Measurements from ENCODE around the gene KLHL41. TPM values are rescaled to one million over a fixed set of nuclear protein-coding genes. Genes with fewer than 3 reads are reported as not detected.
"Not testable (repeated sequence)": the region's sequence is repeated elsewhere in the genome, so short reads cannot be mapped to it uniquely, and the experiment has no call there.

Gene KLHL41
- polyA plus RNA-seq, 1 donor (not counting 4 experiments of a cell fraction or from before 2014, with no cell fraction given) = 0.24 TPM

DNA sequence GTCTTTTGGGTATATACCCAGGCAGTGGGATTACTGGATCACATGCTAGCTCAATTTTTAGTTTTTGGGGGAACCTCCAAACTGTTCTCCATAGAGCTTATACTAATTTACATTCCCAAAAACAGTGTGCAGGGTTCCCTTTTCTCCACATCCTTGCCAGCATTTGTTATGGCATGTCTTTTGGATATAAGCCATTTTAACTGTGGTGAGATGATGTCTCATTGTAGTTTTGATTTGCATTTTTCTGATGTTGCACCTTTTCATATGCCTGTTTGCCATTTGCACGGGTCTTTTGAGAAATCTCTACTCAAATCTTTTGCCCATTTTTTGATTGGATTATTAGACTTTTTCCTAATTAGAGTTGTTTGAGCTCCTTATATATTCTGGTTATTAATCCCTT, 56.2 kb downstream of the KLHL41 start:
- dilution Hi-C loops (cut with MboI; ENCODE audit: extremely low pct_ligation_motif_present, low sequenced_read_pairs) = no loop called here
- no peaks in the 10 kb centered on the region for H3K27me3 ChIP-seq (ENCODE audit: control insufficient read depth, extremely low read depth, insufficient read depth, low read length)
- H3K4me3 ChIP-seq (ENCODE audit: control insufficient read depth in 2 of 3, extremely low read depth in 1 of 3, insufficient read depth in 2 of 3, low read depth in 1 of 3, low read length in 3 of 3) = no peak overlapping the region
- no peaks in the 10 kb centered on the region for H3K36me3 ChIP-seq (ENCODE audit: control insufficient read depth in 2 of 2, extremely low read depth in 1 of 2, insufficient read depth in 2 of 2, low read length in 2 of 2)
- FAIRE-seq (peak; percentile 72), DNase-seq (ENCODE audit: low read depth, low spot score) (no peak)
- no peaks in the 10 kb centered on the region for H3K9me3 ChIP-seq (ENCODE audit: control insufficient read depth, low read depth, low read length)
- peaks cover 12% of the 10 kb centered on the region for H3K79me2 ChIP-seq (ENCODE audit: control insufficient read depth, insufficient read depth, low read length)
- no peaks in the 10 kb centered on the region for H3K9me1 ChIP-seq (ENCODE audit: control insufficient read depth, extremely low read depth, insufficient read depth, low read length)
- H4K20me1 ChIP-seq (ENCODE audit: control insufficient read depth, extremely low read depth, insufficient read depth, low read length) = no peaks in the 10 kb centered on the region
- TF ChIP-seq, protein P1, sequence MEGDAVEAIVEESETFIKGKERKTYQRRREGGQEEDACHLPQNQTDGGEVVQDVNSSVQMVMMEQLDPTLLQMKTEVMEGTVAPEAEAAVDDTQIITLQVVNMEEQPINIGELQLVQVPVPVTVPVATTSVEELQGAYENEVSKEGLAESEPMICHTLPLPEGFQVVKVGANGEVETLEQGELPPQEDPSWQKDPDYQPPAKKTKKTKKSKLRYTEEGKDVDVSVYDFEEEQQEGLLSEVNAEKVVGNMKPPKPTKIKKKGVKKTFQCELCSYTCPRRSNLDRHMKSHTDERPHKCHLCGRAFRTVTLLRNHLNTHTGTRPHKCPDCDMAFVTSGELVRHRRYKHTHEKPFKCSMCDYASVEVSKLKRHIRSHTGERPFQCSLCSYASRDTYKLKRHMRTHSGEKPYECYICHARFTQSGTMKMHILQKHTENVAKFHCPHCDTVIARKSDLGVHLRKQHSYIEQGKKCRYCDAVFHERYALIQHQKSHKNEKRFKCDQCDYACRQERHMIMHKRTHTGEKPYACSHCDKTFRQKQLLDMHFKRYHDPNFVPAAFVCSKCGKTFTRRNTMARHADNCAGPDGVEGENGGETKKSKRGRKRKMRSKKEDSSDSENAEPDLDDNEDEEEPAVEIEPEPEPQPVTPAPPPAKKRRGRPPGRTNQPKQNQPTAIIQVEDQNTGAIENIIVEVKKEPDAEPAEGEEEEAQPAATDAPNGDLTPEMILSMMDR (optimal IDR thresholded peaks at IDR 0.05 in 1 of 3, IDR thresholded peaks at IDR 0.05 in 1 of 3, conservative IDR thresholded peaks at IDR 0.05 in 1 of 3; ENCODE audit: extremely low read depth in 1 of 3, insufficient read depth in 2 of 3, low read length in 3 of 3) = no peak
- TF ChIP-seq EZH2 (IDR thresholded peaks at IDR 0.05; ENCODE audit: low read length) = no peak
- no peak overlapping the region for H3K9ac ChIP-seq (ENCODE audit: control insufficient read depth, extremely low read depth, insufficient read depth, low read length)
- H3K4me1 ChIP-seq (ENCODE audit: control insufficient read depth, extremely low read depth, insufficient read depth, low read length) = peaks cover 8% of the 10 kb centered on the region
- H2AFZ ChIP-seq (ENCODE audit: control insufficient read depth, low read length) = peak overlapping the region; percentile 9
- H3K27ac ChIP-seq (ENCODE audit: control insufficient read depth, insufficient read depth, low read length) = peak overlapping the region; percentile 14
- H3K4me2 ChIP-seq (ENCODE audit: control insufficient read depth, extremely low read depth, insufficient read depth, low read depth, low read length) = peak overlapping the region; percentile 45

DNA sequence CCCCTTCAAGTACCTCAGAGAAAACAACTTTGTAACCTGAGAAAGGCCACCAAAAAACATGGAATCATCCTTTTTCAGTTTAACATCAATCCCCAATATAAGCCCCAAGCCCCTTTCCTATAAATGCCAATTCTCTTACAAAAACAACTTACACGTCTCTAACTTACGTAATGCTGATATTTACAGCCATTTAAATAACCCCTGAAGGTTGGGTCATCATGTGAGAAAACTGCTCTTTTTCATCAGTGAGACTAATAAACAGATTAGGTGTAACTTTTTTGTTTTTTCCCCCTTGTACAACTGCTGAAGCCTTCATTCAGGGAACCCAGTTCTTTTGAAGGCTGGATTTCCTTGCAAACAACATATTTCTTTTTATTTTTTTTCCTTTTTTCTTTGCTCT, 60.4 kb downstream of the KLHL41 start:
- Histone ChIP-seq H3K36me3 (ENCODE audit: control insufficient read depth in 2 of 2, extremely low read depth in 1 of 2, insufficient read depth in 2 of 2, low read length in 2 of 2) (no peaks in the 10 kb centered on the region), H4K20me1 (ENCODE audit: control insufficient read depth, extremely low read depth, insufficient read depth, low read length) (no peaks in the 10 kb centered on the region), H3K4me3 (ENCODE audit: control insufficient read depth in 2 of 3, extremely low read depth in 1 of 3, insufficient read depth in 2 of 3, low read depth in 1 of 3, low read length in 3 of 3) (no peak overlapping the region), H2AFZ (ENCODE audit: control insufficient read depth, low read length) (no peak overlapping the region), H3K4me2 (ENCODE audit: control insufficient read depth, extremely low read depth, insufficient read depth, low read depth, low read length) (no peak overlapping the region), H3K9ac (ENCODE audit: control insufficient read depth, extremely low read depth, insufficient read depth, low read length) (no peak overlapping the region), H3K27ac (ENCODE audit: control insufficient read depth, insufficient read depth, low read length) (no peak overlapping the region), H3K79me2 (ENCODE audit: control insufficient read depth, insufficient read depth, low read length) (peaks cover 32% of the 10 kb centered on the region), H3K27me3 (ENCODE audit: control insufficient read depth, extremely low read depth, insufficient read depth, low read length) (no peaks in the 10 kb centered on the region), H3K4me1 (ENCODE audit: control insufficient read depth, extremely low read depth, insufficient read depth, low read length) (peaks cover 21% of the 10 kb centered on the region), H3K9me3 (ENCODE audit: control insufficient read depth, low read depth, low read length) (no peaks in the 10 kb centered on the region), H3K9me1 (ENCODE audit: control insufficient read depth, extremely low read depth, insufficient read depth, low read length) (no peaks in the 10 kb centered on the region)
- DNase-seq (ENCODE audit: low read depth, low spot score) (no peak), FAIRE-seq (no peak)
- no peak for TF ChIP-seq EZH2 (IDR thresholded peaks at IDR 0.05; ENCODE audit: low read length)
- TF ChIP-seq, protein P1 (optimal IDR thresholded peaks at IDR 0.05 in 1 of 3, IDR thresholded peaks at IDR 0.05 in 1 of 3, conservative IDR thresholded peaks at IDR 0.05 in 1 of 3; ENCODE audit: extremely low read depth in 1 of 3, insufficient read depth in 2 of 3, low read length in 3 of 3) = no peak
- dilution Hi-C loops (cut with MboI; ENCODE audit: extremely low pct_ligation_motif_present, low sequenced_read_pairs) = no loop called here

GRCh38 chr2:169570752-169571151, 61.2 kb downstream of the KLHL41 start:
- H3K4me3 ChIP-seq (ENCODE audit: control insufficient read depth in 2 of 3, extremely low read depth in 1 of 3, insufficient read depth in 2 of 3, low read depth in 1 of 3, low read length in 3 of 3); H3K4me2 ChIP-seq (ENCODE audit: control insufficient read depth, extremely low read depth, insufficient read depth, low read depth, low read length); H3K9me1 ChIP-seq (ENCODE audit: control insufficient read depth, extremely low read depth, insufficient read depth, low read length); H3K9me3 ChIP-seq (ENCODE audit: control insufficient read depth, low read depth, low read length); H3K36me3 ChIP-seq (ENCODE audit: control insufficient read depth in 2 of 2, extremely low read depth in 1 of 2, insufficient read depth in 2 of 2, low read length in 2 of 2); H3K27ac ChIP-seq (ENCODE audit: control insufficient read depth, insufficient read depth, low read length); DNase-seq (ENCODE audit: low read depth, low spot score); H2AFZ ChIP-seq (ENCODE audit: control insufficient read depth, low read length); H4K20me1 ChIP-seq (ENCODE audit: control insufficient read depth, extremely low read depth, insufficient read depth, low read length); FAIRE-seq; dilution Hi-C loops (cut with MboI; ENCODE audit: extremely low pct_ligation_motif_present, low sequenced_read_pairs); H3K27me3 ChIP-seq (ENCODE audit: control insufficient read depth, extremely low read depth, insufficient read depth, low read length); H3K9ac ChIP-seq (ENCODE audit: control insufficient read depth, extremely low read depth, insufficient read depth, low read length): not testable (repeated sequence)
- H3K79me2 ChIP-seq (ENCODE audit: control insufficient read depth, insufficient read depth, low read length) = peaks cover 32% of the 10 kb centered on the region
- peaks cover 16% of the 10 kb centered on the region for H3K4me1 ChIP-seq (ENCODE audit: control insufficient read depth, extremely low read depth, insufficient read depth, low read length)
